ENCODE results near the gene ZNF48.

The ZNF48 gene

DNA sequence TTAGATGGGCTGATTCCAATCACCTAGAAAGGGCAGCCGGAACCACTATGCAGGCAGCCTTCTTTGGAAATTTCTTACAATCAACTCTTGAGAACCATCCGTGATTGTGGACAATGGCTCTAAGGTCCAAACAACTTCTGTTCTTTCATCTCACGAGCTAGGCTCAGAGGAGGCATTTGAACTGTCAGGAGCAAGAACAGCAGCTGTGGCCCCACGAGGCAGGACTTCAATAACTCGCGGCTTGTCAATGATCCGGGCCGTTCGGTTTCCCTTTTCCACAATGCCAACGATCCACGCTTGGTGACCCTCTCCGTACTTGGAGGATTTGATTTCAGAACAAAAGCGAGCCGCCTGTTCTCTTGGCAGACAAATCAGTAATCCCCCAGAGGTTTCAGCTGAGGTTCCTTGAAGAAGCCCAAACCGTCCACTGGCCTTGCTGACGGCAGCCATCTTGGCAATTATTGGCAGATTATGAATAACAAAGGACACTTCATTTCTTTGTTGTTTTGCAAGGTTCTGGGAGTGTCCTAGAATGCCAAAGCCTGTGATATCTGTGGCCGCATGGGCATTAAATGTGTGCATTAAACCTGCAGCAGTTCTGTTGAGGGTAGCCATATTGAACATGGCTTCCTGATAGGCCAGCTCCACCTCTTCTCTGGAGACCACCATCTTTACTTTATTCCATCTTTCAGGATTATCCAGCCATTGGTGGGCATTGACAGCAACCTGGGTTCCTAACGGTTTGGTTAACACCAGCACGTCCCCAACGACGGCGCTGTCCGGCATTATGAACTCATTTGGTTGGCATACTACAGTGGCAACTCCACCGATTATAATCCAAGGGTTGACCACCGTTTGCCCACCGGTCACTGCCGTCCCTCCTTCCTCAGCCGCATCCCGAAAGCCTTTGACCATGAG lies 49.3 kb downstream of the ZNF48 start:
- DNase-seq (ENCODE audit: low read depth) = no peak
- TF ChIP-seq, protein P1, sequence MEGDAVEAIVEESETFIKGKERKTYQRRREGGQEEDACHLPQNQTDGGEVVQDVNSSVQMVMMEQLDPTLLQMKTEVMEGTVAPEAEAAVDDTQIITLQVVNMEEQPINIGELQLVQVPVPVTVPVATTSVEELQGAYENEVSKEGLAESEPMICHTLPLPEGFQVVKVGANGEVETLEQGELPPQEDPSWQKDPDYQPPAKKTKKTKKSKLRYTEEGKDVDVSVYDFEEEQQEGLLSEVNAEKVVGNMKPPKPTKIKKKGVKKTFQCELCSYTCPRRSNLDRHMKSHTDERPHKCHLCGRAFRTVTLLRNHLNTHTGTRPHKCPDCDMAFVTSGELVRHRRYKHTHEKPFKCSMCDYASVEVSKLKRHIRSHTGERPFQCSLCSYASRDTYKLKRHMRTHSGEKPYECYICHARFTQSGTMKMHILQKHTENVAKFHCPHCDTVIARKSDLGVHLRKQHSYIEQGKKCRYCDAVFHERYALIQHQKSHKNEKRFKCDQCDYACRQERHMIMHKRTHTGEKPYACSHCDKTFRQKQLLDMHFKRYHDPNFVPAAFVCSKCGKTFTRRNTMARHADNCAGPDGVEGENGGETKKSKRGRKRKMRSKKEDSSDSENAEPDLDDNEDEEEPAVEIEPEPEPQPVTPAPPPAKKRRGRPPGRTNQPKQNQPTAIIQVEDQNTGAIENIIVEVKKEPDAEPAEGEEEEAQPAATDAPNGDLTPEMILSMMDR (conservative IDR thresholded peaks at IDR 0.05; ENCODE audit: low read depth, low read length) = no peak

DNA sequence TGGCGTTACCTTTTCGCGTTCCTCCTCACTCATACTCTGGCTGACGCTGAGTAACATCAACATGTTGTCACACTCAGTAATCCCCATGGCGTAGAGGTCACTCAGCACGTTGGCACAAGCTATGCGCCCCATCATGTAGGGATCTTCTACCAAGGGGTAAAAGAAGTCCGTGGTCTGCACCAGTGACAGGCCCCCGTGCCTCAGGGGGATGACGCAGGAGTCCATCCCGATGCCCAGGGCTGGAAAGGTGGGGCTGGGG lies 49.9 kb downstream of the ZNF48 start:
- H3K4me3 ChIP-seq (ENCODE audit: low read depth, low read length) = peak overlapping the region; percentile 94
- no peak for DNase-seq (ENCODE audit: low read depth)
- TF ChIP-seq, protein P1 (conservative IDR thresholded peaks at IDR 0.05; ENCODE audit: low read depth, low read length) = no peak

More for the DNA sequence above, 49.3 kb downstream of the ZNF48 start:
- peak overlapping the region; percentile 94 for H3K4me3 ChIP-seq (ENCODE audit: low read depth, low read length)

DNA sequence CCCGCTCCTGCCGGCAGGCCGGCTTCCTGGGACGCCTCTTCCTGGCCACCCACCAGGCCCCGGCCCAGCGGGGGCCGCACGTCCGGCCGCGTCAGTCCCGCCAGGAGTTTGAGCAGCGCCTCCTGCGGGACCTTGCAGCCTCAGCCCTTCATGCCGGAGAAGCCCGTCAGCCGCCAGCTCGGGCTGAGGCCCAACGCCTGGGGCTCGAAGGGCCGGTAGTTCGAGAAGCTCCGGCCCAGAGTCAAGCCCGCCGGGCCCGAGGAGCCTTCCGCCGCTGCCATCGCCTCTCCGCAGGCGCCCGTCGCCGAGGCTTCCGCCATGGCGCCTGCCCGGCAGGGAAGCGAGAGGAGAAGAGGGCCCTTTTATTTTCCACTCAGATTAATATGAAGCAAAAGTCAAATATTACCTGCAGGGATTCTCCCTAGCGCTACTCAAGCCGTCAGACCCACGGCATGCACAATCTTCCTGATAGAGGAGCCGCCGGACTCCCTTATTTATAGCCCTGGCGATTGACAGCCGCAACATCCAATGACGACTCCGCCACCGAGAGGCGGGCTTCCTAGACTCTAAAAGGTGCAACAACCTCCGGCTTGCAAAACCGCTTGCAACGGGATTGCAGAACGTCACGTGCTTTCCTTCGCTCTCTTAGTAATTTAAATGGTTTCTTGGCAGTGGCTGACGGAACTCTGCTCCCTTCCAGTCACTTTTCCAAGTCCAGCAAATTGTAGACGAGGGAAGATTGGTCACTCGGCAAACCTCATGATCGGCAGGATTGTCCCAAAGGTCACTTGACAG lies 50.4 kb downstream of the ZNF48 start, which contains the start of gene SEPHS2:
TSS of gene SEPHS2 (minus strand) at position 467 of the 795 bp plus-strand sequence. CDS start at position 320, 147 bp downstream.
- peak within 1 kb of the TSS; percentile 94 for H3K4me3 ChIP-seq (ENCODE audit: low read depth, low read length)
- peak; percentile 99 for DNase-seq (ENCODE audit: low read depth)
- TF ChIP-seq, protein P1 (conservative IDR thresholded peaks at IDR 0.05; ENCODE audit: low read depth, low read length) = peak; percentile 57

DNA sequence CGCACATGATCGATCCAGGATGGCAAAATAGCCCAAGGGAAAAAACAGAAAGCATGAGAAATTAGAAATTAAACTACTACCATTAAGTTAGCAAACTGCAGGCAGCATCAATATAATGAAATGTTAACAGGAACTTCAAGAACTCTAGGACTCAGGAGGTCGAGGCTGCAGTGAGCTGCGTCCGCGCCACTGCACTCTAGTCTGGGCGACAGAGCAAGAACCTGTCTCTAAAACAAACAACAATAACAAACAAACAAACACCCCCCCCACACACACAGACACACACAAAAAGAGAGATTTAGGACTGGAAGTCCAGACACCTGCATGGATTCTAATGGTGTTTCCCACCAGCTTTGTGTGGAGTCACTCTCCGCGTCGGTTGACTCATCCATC lies 51.0 kb downstream of the ZNF48 start:
- no peak for DNase-seq (ENCODE audit: low read depth)
- H3K4me3 ChIP-seq (ENCODE audit: low read depth, low read length) = peak overlapping the region; percentile 94
- TF ChIP-seq, protein P1 (conservative IDR thresholded peaks at IDR 0.05; ENCODE audit: low read depth, low read length) = no peak

DNA sequence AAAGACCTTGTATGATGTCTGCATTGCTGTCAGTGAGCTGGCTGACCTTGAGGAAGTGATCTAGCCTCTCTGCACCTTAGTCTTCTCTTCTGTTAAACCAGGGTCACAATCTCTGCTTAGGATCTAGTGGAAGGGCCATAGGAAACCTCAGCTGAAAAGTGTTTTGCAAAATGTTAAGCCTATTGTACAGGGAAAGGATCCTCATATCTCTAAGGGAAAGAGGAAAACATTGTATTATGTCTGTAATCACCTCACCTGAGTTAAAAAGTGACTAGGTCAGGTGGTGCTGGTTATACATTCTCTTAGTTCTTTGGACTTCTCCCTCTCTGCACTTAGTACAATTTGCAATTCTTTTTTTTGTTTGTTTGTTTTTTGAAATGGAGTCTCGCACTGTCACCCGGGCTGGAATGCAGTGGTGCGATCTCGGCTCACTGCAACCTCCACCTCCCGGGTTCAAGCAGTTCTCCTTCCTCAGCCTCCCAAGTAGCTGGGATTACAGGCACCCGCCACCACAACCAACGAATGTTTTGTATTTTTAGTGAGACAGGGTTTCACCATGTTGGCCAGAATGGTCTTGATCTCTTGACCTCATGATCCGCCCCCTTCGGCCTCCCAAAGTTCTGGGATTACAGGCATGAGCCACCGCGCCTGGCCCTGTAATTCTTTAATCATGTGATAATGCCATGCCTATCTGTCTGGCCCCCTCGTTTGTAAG lies 52.4 kb downstream of the ZNF48 start:
- no peak for DNase-seq (ENCODE audit: low read depth)
- no peak overlapping the region for H3K4me3 ChIP-seq (ENCODE audit: low read depth, low read length)
- TF ChIP-seq, protein P1 (conservative IDR thresholded peaks at IDR 0.05; ENCODE audit: low read depth, low read length) = no peak

DNA sequence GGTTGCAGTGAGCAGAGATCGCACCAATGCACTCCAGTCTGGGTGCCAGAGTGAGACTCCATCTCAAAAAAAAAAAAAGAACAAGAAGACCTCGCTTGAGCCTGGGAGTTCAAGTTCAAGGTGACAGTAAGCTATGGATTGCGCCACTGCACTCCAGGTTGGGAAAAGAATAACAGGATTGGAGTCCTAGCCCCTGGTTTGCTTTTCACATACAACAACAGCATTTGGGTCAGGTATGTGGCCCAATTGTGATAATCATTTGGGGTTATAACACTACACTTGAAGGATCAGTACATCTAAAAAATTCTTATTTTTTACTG lies 53.9 kb downstream of the ZNF48 start:
- no peak overlapping the region for H3K4me3 ChIP-seq (ENCODE audit: low read depth, low read length)
- DNase-seq (ENCODE audit: low read depth) = no peak
- TF ChIP-seq, protein P1 (conservative IDR thresholded peaks at IDR 0.05; ENCODE audit: low read depth, low read length) = no peak
